Fibroblast of lung (primary cell): ENCODE data around the gene FOXL2.

Experiments used
- CTCF ChIP-seq, 2 donors: IDR thresholded peaks in 1 of 2; conservative IDR thresholded peaks in 1 of 2; 1 replicate in 1 of 2; 2 replicates in 1 of 2; pipeline ENCODE4 v1.5.1; 2011 to 2012; ENCODE audit warnings: low read length in 2 of 2, control low read depth in 1 of 2, inconsistent platforms in 1 of 2, low read depth in 1 of 2, mild to moderate bottlenecking in 1 of 2
- EZH2 ChIP-seq: IDR thresholded peaks from 2 replicates; pipeline ENCODE4 v1.5.1; 2012; ENCODE audit warnings: low read length, control low read depth, mild to moderate bottlenecking; ENCODE audit errors: missing control alignments

DNA sequence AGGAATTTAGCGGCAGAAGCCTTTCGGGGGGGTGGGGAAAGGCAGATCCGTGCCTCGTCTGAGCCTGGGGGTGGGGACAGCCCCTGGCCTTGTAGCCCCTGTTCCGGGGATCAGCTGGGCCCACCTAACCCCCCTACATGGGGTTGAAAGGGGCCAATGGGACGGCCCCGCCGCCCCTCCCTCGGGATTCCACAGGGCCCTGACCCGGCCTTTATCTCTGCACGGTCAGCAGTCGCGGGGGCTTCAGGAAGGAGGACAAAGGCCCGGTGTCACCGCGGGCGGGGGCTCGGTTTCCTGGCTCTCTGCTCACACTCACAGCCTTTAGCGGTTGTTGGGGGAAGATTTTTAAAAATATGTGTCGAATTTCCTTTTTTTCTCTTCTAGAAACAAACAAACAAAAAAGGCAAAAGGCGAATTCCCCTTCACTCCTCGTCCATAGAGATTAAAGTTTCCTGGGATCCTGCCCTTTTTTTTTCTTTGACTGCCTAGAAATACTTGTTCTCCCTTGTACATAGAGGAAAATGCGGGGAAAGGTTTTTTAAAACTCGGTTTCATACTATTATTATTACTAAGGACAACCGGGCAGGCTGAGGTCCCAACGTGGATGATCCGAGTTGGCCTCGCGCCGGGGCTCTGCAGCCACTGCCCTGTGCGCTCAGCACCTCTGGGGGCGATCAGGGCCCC lies 7.9 kb downstream of the FOXL2 start:
- TF ChIP-seq CTCF (conservative IDR thresholded peaks at IDR 0.05 in 1 of 2, IDR thresholded peaks at IDR 0.05 in 1 of 2; ENCODE audit: low read depth in 1 of 2, low read length in 2 of 2), result no peak
- TF ChIP-seq EZH2, result no peak
